Measurements from ENCODE around the gene ENTPD8. TPM values are rescaled to one million over a fixed set of nuclear protein-coding genes. Genes with fewer than 3 reads are reported as not detected.

ENTPD8 gene
- total RNA-seq, 4 donors from 2014 or later: not detected

DNA sequence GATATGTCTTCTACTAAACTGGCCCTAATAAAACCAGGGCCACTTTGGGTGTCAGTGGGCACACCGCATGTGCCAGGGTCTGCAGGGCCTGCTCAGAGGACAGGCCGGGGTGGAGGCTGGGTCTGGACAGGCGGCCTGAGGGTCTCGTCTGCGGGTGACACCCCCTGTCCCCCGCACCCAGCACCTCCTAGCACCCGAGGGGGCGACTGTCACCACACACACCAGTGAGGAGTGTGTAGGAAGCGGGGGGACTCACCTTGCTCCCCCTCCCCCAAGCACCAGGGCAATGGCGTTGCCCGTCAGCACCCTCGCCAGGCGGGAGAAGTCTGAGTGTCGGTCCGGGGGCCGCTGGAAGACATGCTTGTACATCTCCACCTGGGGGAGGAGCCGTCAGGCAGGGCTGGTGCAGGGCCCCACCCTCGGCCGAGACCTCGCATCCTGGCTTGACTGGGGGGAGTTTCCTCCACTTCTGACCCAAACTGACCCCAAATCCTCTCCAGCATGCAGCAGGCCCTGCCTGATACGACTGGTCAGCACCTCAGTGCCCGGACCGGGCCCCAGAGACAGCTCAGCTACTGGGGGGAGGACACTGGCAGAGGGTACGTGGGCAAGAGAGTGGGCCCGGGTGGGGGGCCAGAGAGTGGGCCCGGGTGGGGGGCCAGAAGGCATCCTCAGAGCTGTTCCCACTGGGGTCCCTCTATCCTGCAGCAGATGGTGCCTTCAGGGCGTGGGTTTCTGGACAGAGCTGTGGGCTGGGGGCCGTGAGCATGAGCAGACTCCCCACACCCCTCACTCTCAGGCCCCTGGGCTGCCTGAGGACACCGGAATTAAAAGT, 36.8 kb upstream of the ENTPD8 start:
- 92 to 93% methylated on average over 20 to 28 of the region's 29 CpGs for WGBS, 2 donors
- H3K4me3 ChIP-seq (ENCODE audit: low read depth, poor library complexity, severe bottlenecking): no peak overlapping the region
- TF ChIP-seq, protein P1, sequence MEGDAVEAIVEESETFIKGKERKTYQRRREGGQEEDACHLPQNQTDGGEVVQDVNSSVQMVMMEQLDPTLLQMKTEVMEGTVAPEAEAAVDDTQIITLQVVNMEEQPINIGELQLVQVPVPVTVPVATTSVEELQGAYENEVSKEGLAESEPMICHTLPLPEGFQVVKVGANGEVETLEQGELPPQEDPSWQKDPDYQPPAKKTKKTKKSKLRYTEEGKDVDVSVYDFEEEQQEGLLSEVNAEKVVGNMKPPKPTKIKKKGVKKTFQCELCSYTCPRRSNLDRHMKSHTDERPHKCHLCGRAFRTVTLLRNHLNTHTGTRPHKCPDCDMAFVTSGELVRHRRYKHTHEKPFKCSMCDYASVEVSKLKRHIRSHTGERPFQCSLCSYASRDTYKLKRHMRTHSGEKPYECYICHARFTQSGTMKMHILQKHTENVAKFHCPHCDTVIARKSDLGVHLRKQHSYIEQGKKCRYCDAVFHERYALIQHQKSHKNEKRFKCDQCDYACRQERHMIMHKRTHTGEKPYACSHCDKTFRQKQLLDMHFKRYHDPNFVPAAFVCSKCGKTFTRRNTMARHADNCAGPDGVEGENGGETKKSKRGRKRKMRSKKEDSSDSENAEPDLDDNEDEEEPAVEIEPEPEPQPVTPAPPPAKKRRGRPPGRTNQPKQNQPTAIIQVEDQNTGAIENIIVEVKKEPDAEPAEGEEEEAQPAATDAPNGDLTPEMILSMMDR (IDR thresholded peaks at IDR 0.05): no peak
- no peak for TF ChIP-seq POLR2A (IDR thresholded peaks at IDR 0.05)
- DNase-seq (ENCODE audit: low spot score in 2 of 2): no peak
- intact Hi-C loops (cut with DNase I; ENCODE audit: low total_unique reads): no loop called here

DNA sequence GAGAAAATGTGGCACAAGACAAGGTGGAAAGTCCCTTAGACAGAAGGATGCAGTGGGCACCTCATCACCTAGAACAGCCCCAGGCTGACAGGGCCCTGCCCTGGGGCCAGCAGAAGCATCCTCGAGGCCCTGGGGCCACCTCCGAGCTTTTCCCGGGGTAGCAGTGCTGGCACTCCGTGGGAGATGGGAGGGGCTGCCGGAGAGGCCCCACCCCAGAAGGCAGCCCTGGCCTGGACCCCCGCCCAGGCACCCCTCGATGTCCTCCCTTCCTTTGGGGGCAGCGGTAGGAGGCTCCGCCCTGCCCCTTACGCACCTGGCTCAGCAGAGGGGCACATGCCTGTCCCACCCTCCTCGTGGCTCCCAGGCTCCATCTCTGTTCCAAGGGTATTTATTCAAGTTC, 35.7 kb upstream of the ENTPD8 start:
- TF ChIP-seq POLR2A (IDR thresholded peaks at IDR 0.05): no peak
- TF ChIP-seq, protein P1 (IDR thresholded peaks at IDR 0.05): no peak
- DNase-seq (ENCODE audit: low spot score in 2 of 2): no peak

DNA sequence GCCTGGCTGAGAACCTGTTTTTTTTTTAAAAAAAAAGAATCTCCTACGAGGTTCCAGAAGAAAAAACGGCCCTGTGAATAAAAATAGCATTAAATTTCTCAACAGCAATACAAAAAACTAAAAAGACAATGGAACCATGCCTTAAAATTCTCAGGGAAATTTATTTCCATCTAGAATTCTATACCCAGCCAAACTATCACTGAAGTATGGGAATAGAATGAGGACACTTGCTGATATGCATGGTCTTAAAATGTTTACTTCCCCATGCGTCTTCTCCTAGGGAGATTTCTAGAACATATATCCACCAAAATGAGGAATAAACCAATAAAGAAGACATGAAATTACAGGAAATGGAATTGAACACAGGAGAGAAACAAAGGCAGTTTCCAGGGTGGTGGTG, 34.5 kb upstream of the ENTPD8 start:
- 82 to 87% methylated on average over 3 of the region's 3 CpGs for WGBS, 2 donors
- TF ChIP-seq POLR2A (IDR thresholded peaks at IDR 0.05): no peak
- TF ChIP-seq, protein P1 (IDR thresholded peaks at IDR 0.05): no peak
- intact Hi-C loops (cut with DNase I; ENCODE audit: low total_unique reads): no loop called here
- DNase-seq (ENCODE audit: low spot score in 2 of 2): no peak
- H3K4me3 ChIP-seq (ENCODE audit: low read depth, poor library complexity, severe bottlenecking): no peak overlapping the region

More for the DNA sequence above, 35.7 kb upstream of the ENTPD8 start:
- H3K4me3 ChIP-seq (ENCODE audit: low read depth, poor library complexity, severe bottlenecking): no peak overlapping the region
- intact Hi-C loops (cut with DNase I; ENCODE audit: low total_unique reads): no loop called here
- 95 to 96% methylated on average over 6 to 9 of the region's 11 CpGs for WGBS, 2 donors

DNA sequence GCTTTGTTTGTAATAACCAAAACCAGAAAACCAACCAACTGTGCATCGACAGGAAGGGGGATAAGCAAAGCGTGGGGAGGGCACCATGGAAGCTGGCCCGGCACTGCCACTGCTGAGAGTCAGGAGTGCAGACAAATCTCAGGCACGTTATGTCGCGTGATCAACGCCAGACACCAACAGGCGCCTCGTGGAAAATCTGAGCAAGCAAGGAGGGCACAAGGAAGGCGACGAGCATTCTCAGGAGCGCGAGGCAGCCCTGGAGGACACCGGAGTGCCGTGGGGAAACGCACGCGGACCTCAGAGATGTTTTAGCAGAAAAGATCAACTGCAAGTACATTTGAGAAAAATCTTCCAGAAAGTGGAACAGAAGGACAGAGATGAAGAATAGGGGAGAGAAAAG, 33.1 kb upstream of the ENTPD8 start:
- no peak overlapping the region for H3K4me3 ChIP-seq (ENCODE audit: low read depth, poor library complexity, severe bottlenecking)
- WGBS, 2 donors: 96% methylated on average over 18 of the region's 18 CpGs
- DNase-seq (ENCODE audit: low spot score in 2 of 2): no peak
- no peak for TF ChIP-seq POLR2A (IDR thresholded peaks at IDR 0.05)
- TF ChIP-seq, protein P1 (IDR thresholded peaks at IDR 0.05): no peak
- intact Hi-C loops (cut with DNase I; ENCODE audit: low total_unique reads): no loop called here

DNA sequence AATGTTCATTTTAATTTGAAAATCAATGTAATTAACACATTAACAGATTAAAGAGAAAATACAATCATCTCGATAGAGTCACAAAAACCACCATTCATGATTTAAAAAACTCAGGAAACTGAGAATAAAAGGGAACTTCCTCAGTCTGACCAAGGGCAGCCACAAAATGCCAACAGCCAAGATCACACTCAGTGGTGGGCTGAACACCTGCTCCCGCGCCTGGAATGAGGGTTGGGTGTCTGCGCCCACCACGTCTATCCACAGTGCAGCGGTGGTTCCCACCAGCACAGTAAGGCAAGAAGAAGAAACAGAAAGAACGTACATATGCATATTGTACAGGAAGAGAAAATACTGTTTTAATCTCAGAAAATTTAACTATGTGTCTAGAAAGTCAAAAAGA, 29.6 kb upstream of the ENTPD8 start:
- DNase-seq (ENCODE audit: low spot score in 2 of 2): no peak
- WGBS, 2 donors: 75 to 78% methylated on average over 7 of the region's 7 CpGs
- intact Hi-C loops (cut with DNase I; ENCODE audit: low total_unique reads): no loop called here
- no peak for TF ChIP-seq POLR2A (IDR thresholded peaks at IDR 0.05)
- TF ChIP-seq, protein P1 (IDR thresholded peaks at IDR 0.05): no peak
- no peak overlapping the region for H3K4me3 ChIP-seq (ENCODE audit: low read depth, poor library complexity, severe bottlenecking)

All from lower leg skin (tissue), 4 donors.